Caco-2 (cell line): ENCODE data around the gene GPC1. TPM values are rescaled to one million over a fixed set of nuclear protein-coding genes. Genes with fewer than 3 reads are reported as not detected.
"Not testable (repeated sequence)": the region's sequence is repeated elsewhere in the genome, so short reads cannot be mapped to it uniquely, and the experiment has no call there.

ENCODE experiments used
- BruUV-seq: library from RNA; stranded (reverse); fragments of 400-500 nt; replicated peaks from 2 replicates; lab custom pipeline; 2021; lab: Mats Ljungman, UMichigan
- CTCF ChIA-PET: fragments of 300-600 bp; sonication (Branson Sonifier 250); formaldehyde crosslinking; loops from one replicate; lab custom pipeline; 2022; ENCODE audit warnings: antibody characterized with exemption; lab: Charles Lee
- POLR2A ChIA-PET: fragments of 300-600 bp; sonication (Branson Sonifier 250); formaldehyde crosslinking; loops from one replicate; lab custom pipeline; 2022; ENCODE audit warnings: antibody characterized with exemption; lab: Charles Lee
- DNase-seq, 2 experiments: peaks; one replicate each; pipeline versions ENCODE4 v3.0.0 to v3.0.0-alpha.2; 2020 to 2022
- H3K27me3 ChIP-seq: replicated peaks from 2 replicates; pipeline ENCODE4 v1.6.0; 2011; ENCODE audit warnings: low read length; ENCODE audit not compliant: control insufficient read depth, insufficient read depth
- H3K36me3 ChIP-seq: 2 replicates; pipeline ENCODE4 v1.5.1; 2011; ENCODE audit warnings: low read length; ENCODE audit not compliant: control insufficient read depth, insufficient read depth
- H3K4me1 ChIP-seq: fragments of 250-450 bp; sonication (Bioruptor Pico); 2 replicates; pipeline ENCODE4 v1.5.1; 2020; ENCODE audit warnings: mild to moderate bottlenecking
- H3K4me3 ChIP-seq: 2 replicates; pipeline ENCODE4 v1.5.1; 2011; ENCODE audit warnings: low read depth, mild to moderate bottlenecking, control low read depth, low read length
- H3K9me3 ChIP-seq: fragments of 250-450 bp; sonication (Bioruptor Pico); 2 replicates; pipeline ENCODE4 v1.5.1; 2020; ENCODE audit warnings: mild to moderate bottlenecking, moderate library complexity
- H3K27ac Mint-ChIP-seq: one replicate; pipeline ENCODE4 v1.8.0; 2022; ENCODE audit warnings: mixed read lengths; ENCODE audit not compliant: unreplicated experiment
- H3K27me3 Mint-ChIP-seq: one replicate; pipeline ENCODE4 v1.8.0; 2022; ENCODE audit warnings: mixed read lengths; ENCODE audit not compliant: insufficient read depth, unreplicated experiment
- H3K36me3 Mint-ChIP-seq: one replicate; pipeline ENCODE4 v1.8.0; 2022; ENCODE audit warnings: mild to moderate bottlenecking, mixed read lengths; ENCODE audit not compliant: insufficient read depth, unreplicated experiment
- H3K4me1 Mint-ChIP-seq: one replicate; pipeline ENCODE4 v1.8.0; 2022; ENCODE audit warnings: low read depth, mixed read lengths; ENCODE audit not compliant: unreplicated experiment
- H3K4me3 Mint-ChIP-seq: one replicate; pipeline ENCODE4 v1.8.0; 2022; ENCODE audit warnings: mild to moderate bottlenecking, moderate library complexity, mixed read lengths; ENCODE audit not compliant: unreplicated experiment
- H3K9me3 Mint-ChIP-seq: one replicate; pipeline ENCODE4 v1.8.0; 2022; ENCODE audit warnings: mixed read lengths; ENCODE audit not compliant: unreplicated experiment
- CTCF ChIP-seq, 2 experiments: fragments of 200-600 bp in 1 of 2; IDR thresholded peaks; 1 replicate in 1 of 2; 2 replicates in 1 of 2; pipeline versions ENCODE4 v1.5.1 to v1.8.0; 2011 to 2022; ENCODE audit warnings: antibody characterized with exemption in 1 of 2, control low read depth in 1 of 2, inconsistent platforms in 1 of 2, low read depth in 1 of 2, low read length in 1 of 2, mild to moderate bottlenecking in 1 of 2, moderate library complexity in 1 of 2; ENCODE audit not compliant: insufficient read depth in 1 of 2, severe bottlenecking in 1 of 2, unreplicated experiment in 1 of 2
- intact Hi-C: fragments of 100-400 bp; cut with micrococcal nuclease; formaldehyde crosslinking; loops from one replicate; pipeline ENCODE4 v1.10.0; 2022; ENCODE audit not compliant: unreplicated experiment
- total RNA-seq: library from RNA; stranded (reverse); gene quantifications from 2 replicates; pipeline ENCODE4 v1.2.3, GENCODE V29; 2022

Gene GPC1
- total RNA-seq, 1 experiment from 2014 or later: 45.2 TPM

- H3K9me3 Mint-ChIP-seq: peaks cover 41% of the 10 kb centered on the region
- H3K27ac Mint-ChIP-seq: no peak overlapping the region
- Histone ChIP-seq H3K9me3 (no peaks in the 10 kb centered on the region), H3K27me3 (no peaks in the 10 kb centered on the region), H3K4me3 (no peak overlapping the region), H3K4me1 (no peaks in the 10 kb centered on the region), H3K36me3 (no peaks in the 10 kb centered on the region)
- no peak overlapping the region for H3K4me3 Mint-ChIP-seq
- TF ChIP-seq CTCF (IDR thresholded peaks at IDR 0.05; ENCODE audit: insufficient read depth in 1 of 2, low read depth in 1 of 2, low read length in 1 of 2, severe bottlenecking in 1 of 2, unreplicated experiment in 1 of 2): no peak
- no peaks in the 10 kb centered on the region for H3K36me3 Mint-ChIP-seq
- no TSS peak for BruUV-seq
- no peaks in the 10 kb centered on the region for H3K27me3 Mint-ChIP-seq
- intact Hi-C loops: no loop called here
- ChIA-PET POLR2A (no interaction called here), CTCF (no interaction called here)
- DNase-seq: no peak
- H3K4me1 Mint-ChIP-seq: no peaks in the 10 kb centered on the region
These were observed 58.8 kb downstream of the GPC1 start for GRCh38 chr2:240494194-240494793.

- TF ChIP-seq CTCF (IDR thresholded peaks at IDR 0.05; ENCODE audit: insufficient read depth in 1 of 2, low read depth in 1 of 2, low read length in 1 of 2, severe bottlenecking in 1 of 2, unreplicated experiment in 1 of 2): peak; percentile 14 to 16
- H3K4me1 Mint-ChIP-seq, intact Hi-C loops, H3K9me3 ChIP-seq, H3K4me3 Mint-ChIP-seq, H3K4me1 ChIP-seq, POLR2A ChIA-PET, CTCF ChIA-PET, H3K36me3 Mint-ChIP-seq, H3K27me3 Mint-ChIP-seq, H3K4me3 ChIP-seq, BruUV-seq, H3K36me3 ChIP-seq, H3K27me3 ChIP-seq, H3K27ac Mint-ChIP-seq: not testable (repeated sequence)
- peaks cover 37% of the 10 kb centered on the region for H3K9me3 Mint-ChIP-seq
- peak in 1 of 2 experiments; percentile 19 for DNase-seq
These were observed 59.5 kb downstream of the GPC1 start for GRCh38 chr2:240494942-240495341.

GRCh38 chr2:240497082-240497481 lies 61.6 kb downstream of the GPC1 start:
- H3K27me3 Mint-ChIP-seq, H3K4me3 Mint-ChIP-seq, intact Hi-C loops, BruUV-seq, H3K9me3 ChIP-seq, DNase-seq, H3K4me3 ChIP-seq, H3K36me3 Mint-ChIP-seq, H3K27ac Mint-ChIP-seq, H3K4me1 Mint-ChIP-seq, POLR2A ChIA-PET, H3K27me3 ChIP-seq, H3K36me3 ChIP-seq, H3K4me1 ChIP-seq: not testable (repeated sequence)
- peaks cover 16% of the 10 kb centered on the region for H3K9me3 Mint-ChIP-seq
- CTCF ChIA-PET: interaction anchor here (0.6 kb wide), 1 partner anchor 36 kb away, joined by 4 read pairs; no protein-coding TSS in a partner anchor
